ENCODE data around the gene ATAD3A. TPM values are rescaled to one million over a fixed set of nuclear protein-coding genes. Genes with fewer than 3 reads are reported as not detected.

ATAD3A gene
- total and polyA plus RNA-seq, 9 of the 15 experiments (the other 6 are each of a cell fraction or from before 2014, with no cell fraction given), result 0.10 to 173 (median 36.7) TPM

DNA sequence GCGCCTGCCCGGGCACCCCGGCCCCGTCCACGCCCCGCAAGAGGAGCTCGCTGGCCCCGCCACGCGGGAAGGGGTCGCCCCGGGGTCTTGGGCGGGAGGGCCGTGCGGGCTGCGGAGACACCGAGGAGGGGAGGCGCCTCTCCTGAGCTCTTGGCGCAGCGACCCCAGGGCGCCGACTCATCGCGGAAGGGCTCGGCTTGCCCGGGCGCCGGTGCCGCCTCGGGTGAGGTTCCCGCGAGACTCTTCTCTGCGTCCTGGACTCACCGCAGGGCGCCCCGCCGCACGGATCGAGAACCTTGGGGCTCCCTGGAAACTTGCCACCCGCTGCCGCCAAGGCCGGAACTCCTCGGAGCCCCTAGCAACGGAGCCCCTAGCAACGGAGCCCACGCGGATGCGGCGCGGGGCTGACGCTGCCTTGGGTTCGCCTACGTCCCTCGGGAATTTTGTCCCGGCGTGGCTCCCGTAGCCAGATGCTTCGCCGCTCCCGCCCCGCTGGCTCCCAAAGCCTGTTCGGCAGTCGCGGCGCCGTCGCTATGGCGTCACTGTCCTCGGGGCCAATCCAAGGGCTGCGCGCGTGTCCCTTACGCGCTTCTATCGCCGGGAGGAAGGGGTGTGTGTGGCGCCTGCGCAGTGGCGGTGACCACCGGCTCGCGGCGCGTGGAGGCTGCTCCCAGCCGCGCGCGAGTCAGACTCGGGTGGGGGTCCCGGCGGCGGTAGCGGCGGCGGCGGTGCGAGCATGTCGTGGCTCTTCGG lies at the start of gene ATAD3A (continued):
- TF ChIP-seq, protein P1, sequence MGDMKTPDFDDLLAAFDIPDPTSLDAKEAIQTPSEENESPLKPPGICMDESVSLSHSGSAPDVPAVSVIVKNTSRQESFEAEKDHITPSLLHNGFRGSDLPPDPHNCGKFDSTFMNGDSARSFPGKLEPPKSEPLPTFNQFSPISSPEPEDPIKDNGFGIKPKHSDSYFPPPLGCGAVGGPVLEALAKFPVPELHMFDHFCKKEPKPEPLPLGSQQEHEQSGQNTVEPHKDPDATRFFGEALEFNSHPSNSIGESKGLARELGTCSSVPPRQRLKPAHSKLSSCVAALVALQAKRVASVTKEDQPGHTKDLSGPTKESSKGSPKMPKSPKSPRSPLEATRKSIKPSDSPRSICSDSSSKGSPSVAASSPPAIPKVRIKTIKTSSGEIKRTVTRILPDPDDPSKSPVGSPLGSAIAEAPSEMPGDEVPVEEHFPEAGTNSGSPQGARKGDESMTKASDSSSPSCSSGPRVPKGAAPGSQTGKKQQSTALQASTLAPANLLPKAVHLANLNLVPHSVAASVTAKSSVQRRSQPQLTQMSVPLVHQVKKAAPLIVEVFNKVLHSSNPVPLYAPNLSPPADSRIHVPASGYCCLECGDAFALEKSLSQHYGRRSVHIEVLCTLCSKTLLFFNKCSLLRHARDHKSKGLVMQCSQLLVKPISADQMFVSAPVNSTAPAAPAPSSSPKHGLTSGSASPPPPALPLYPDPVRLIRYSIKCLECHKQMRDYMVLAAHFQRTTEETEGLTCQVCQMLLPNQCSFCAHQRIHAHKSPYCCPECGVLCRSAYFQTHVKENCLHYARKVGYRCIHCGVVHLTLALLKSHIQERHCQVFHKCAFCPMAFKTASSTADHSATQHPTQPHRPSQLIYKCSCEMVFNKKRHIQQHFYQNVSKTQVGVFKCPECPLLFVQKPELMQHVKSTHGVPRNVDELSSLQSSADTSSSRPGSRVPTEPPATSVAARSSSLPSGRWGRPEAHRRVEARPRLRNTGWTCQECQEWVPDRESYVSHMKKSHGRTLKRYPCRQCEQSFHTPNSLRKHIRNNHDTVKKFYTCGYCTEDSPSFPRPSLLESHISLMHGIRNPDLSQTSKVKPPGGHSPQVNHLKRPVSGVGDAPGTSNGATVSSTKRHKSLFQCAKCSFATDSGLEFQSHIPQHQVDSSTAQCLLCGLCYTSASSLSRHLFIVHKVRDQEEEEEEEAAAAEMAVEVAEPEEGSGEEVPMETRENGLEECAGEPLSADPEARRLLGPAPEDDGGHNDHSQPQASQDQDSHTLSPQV (IDR thresholded peaks at IDR 0.05), result 0 out of 2 replicates have a peak, but pooled peaks have one; percentile 18
- TF ChIP-seq EWSR1 (IDR thresholded peaks at IDR 0.05; ENCODE audit: borderline replicate concordance, low read depth, partially characterized antibody), result no peak
- TF ChIP-seq CHD2 (IDR thresholded peaks at IDR 0.05; ENCODE audit: low read depth, low read length), result peak; percentile 98
- TF ChIP-seq ZC3H8 (IDR thresholded peaks at IDR 0.05), result no peak
- no peak for TF ChIP-seq ASH1L (IDR thresholded peaks at IDR 0.05; ENCODE audit: borderline replicate concordance, low read depth, partially characterized antibody)
- TF ChIP-seq NCOA1 (IDR thresholded peaks at IDR 0.05; ENCODE audit: low read depth), result no peak
- TF ChIP-seq SAFB (IDR thresholded peaks at IDR 0.05; ENCODE audit: borderline replicate concordance, low read depth, low read length), result peak; percentile 99
- TF ChIP-seq PURB (CRISPR knock-in tag; IDR thresholded peaks at IDR 0.05; ENCODE audit: low read depth), result no peak
- TF ChIP-seq, protein P2, sequence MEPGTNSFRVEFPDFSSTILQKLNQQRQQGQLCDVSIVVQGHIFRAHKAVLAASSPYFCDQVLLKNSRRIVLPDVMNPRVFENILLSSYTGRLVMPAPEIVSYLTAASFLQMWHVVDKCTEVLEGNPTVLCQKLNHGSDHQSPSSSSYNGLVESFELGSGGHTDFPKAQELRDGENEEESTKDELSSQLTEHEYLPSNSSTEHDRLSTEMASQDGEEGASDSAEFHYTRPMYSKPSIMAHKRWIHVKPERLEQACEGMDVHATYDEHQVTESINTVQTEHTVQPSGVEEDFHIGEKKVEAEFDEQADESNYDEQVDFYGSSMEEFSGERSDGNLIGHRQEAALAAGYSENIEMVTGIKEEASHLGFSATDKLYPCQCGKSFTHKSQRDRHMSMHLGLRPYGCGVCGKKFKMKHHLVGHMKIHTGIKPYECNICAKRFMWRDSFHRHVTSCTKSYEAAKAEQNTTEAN (CRISPR knock-in tag; IDR thresholded peaks at IDR 0.05), result no peak; the same call in 1 of the 2 replicates
- TF ChIP-seq, protein P3, sequence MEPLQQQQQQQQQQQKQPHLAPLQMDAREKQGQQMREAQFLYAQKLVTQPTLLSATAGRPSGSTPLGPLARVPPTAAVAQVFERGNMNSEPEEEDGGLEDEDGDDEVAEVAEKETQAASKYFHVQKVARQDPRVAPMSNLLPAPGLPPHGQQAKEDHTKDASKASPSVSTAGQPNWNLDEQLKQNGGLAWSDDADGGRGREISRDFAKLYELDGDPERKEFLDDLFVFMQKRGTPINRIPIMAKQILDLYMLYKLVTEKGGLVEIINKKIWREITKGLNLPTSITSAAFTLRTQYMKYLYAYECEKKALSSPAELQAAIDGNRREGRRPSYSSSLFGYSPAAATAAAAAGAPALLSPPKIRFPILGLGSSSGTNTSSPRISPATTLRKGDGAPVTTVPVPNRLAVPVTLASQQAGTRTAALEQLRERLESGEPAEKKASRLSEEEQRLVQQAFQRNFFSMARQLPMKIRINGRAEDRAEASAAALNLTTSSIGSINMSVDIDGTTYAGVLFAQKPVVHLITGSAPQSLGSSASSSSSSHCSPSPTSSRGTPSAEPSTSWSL (CRISPR knock-in tag; IDR thresholded peaks at IDR 0.05; ENCODE audit: borderline replicate concordance), result no peak
- peak; percentile 82 for TF ChIP-seq ELF2 (CRISPR knock-in tag; IDR thresholded peaks at IDR 0.05)
- TF ChIP-seq ZNF77 (CRISPR knock-in tag; IDR thresholded peaks at IDR 0.05), result no peak
- TF ChIP-seq HDAC8 (tag; IDR thresholded peaks at IDR 0.05), result peak; percentile 19; the same call in 1 of the 2 replicates
- TF ChIP-seq POU5F1 (IDR thresholded peaks at IDR 0.05; ENCODE audit: borderline replicate concordance, low read depth, low read length, partially characterized antibody), result peak; percentile 89
- TF ChIP-seq MAFG (tag; conservative IDR thresholded peaks at IDR 0.05), result no peak
- TF ChIP-seq ZBTB17 (CRISPR knock-in tag; IDR thresholded peaks at IDR 0.05), result peak; percentile 96
- TF ChIP-seq HNRNPUL1 (IDR thresholded peaks at IDR 0.05; ENCODE audit: low read length), result no peak
- no peak for TF ChIP-seq FOXJ3 (CRISPR knock-in tag; IDR thresholded peaks at IDR 0.05)
- TF ChIP-seq JUND (IDR thresholded peaks at IDR 0.05; ENCODE audit: borderline replicate concordance, low read depth, low read length), result peak; percentile 73
- no peak; the same call in 2 of the 3 replicates for TF ChIP-seq JUND (tag; IDR thresholded peaks at IDR 0.05; ENCODE audit: borderline replicate concordance, low read depth, low read length)
- TF ChIP-seq SMAD4 (CRISPR knock-in tag; conservative IDR thresholded peaks at IDR 0.05), result 0 out of 2 replicates have a peak, but pooled peaks have one; percentile 44
- no peak for TF ChIP-seq MIER1 (IDR thresholded peaks at IDR 0.05; ENCODE audit: low read depth)

All from K562 (cell line).